Gastroesophageal sphincter (tissue), 3 donors: ENCODE measurements around the gene TBCD.

ENCODE experiments used
- POLR2A ChIP-seq, 2 donors: fragments of 450-650 bp; IDR thresholded peaks; one replicate each; pipeline ENCODE4 v1.6.1; 2017; ENCODE audit warnings: antibody characterized with exemption in 2 of 2, mild to moderate bottlenecking in 2 of 2, moderate library complexity in 1 of 2
- TF ChIP-seq, protein P1 (sequence below), 4 experiments: fragments of 200-600 bp in 2 of 4; fragments of 450-650 bp in 2 of 4; sonication (generic) in 1 of 4; IDR thresholded peaks; one replicate each; pipeline ENCODE4 v1.5.1; 2017 to 2019; ENCODE audit warnings: antibody characterized with exemption in 4 of 4, mild to moderate bottlenecking in 2 of 4, moderate library complexity in 2 of 4

DNA sequence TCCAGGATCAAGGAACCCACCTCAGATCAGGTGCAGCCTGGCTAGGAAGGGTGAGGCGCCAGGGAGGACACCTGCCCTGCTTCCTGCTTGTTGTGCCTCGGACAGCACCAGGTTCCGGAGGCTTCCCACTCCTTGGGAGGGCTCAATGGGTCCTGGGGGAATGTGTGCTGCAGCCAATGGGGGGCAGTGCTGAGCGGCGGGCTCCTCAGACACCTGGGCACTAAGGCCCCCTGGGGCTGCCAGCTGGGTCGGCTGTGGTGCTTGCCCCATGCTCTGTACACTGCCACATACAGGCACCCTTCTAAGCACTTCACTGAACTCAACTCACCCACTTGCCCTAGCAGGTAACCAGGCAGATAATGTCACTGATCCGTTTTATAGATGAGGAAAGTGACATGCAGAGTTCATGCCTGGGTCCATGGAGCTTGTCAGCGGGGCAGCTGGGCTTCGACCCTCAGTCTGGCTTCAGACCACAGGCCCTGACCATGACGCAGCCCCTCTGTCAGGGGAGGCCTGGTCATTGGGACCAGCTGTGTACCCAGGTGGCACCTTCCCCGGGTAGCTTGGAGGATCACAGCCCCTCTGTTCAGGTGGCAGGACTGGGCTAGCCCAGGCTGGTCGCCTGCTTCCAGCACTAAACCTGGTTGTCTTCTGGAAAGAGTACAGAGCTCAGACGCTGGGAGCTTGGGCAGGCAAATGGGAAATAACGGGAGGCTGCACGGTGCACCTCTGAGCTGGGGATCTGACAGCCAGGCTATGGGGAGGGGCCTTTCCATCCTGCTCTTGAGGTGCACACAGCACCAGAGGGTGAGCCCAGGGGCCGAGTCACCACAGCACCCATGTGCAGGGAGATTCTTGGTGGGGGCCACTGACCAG, 8.3 kb upstream of the TBCD start:
- TF ChIP-seq, protein P1, sequence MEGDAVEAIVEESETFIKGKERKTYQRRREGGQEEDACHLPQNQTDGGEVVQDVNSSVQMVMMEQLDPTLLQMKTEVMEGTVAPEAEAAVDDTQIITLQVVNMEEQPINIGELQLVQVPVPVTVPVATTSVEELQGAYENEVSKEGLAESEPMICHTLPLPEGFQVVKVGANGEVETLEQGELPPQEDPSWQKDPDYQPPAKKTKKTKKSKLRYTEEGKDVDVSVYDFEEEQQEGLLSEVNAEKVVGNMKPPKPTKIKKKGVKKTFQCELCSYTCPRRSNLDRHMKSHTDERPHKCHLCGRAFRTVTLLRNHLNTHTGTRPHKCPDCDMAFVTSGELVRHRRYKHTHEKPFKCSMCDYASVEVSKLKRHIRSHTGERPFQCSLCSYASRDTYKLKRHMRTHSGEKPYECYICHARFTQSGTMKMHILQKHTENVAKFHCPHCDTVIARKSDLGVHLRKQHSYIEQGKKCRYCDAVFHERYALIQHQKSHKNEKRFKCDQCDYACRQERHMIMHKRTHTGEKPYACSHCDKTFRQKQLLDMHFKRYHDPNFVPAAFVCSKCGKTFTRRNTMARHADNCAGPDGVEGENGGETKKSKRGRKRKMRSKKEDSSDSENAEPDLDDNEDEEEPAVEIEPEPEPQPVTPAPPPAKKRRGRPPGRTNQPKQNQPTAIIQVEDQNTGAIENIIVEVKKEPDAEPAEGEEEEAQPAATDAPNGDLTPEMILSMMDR (IDR thresholded peaks at IDR 0.05): no peak
- no peak for TF ChIP-seq POLR2A (IDR thresholded peaks at IDR 0.05)
